Neural cell (in vitro differentiated cells): ENCODE measurements around the gene GOLGA3.

Source experiments
- CTCF ChIP-seq: fragments of 450-650 bp; IDR thresholded peaks from 2 replicates; pipeline ENCODE4 v1.5.1; 2014; ENCODE audit warnings: antibody characterized with exemption, mild to moderate bottlenecking, moderate library complexity; ENCODE audit not compliant: poor library complexity, severe bottlenecking
- EP300 ChIP-seq: fragments of 450-650 bp; conservative IDR thresholded peaks from 2 replicates; pipeline ENCODE4 v1.6.1; 2014; ENCODE audit warnings: antibody characterized with exemption, mild to moderate bottlenecking, moderate library complexity; ENCODE audit not compliant: poor library complexity, severe bottlenecking
- EZH2 ChIP-seq: fragments of 200-600, 300-800 bp; shearing (Covaris generic), sonication (generic); IDR thresholded peaks from 2 replicates; pipeline ENCODE4 v1.6.1; 2014; ENCODE audit warnings: antibody characterized with exemption, low read length, borderline replicate concordance, mild to moderate bottlenecking; ENCODE audit not compliant: insufficient read depth, poor library complexity, severe bottlenecking
- MXI1 ChIP-seq: fragments of 450-650 bp; conservative IDR thresholded peaks from 2 replicates; pipeline ENCODE4 v1.6.1; 2014; ENCODE audit warnings: antibody characterized with exemption, mild to moderate bottlenecking; ENCODE audit not compliant: poor library complexity, severe bottlenecking
- POLR2AphosphoS5 ChIP-seq: IDR thresholded peaks from 2 replicates; pipeline ENCODE4 v1.6.1; 2012
- RAD21 ChIP-seq: fragments of 450-650 bp; conservative IDR thresholded peaks from 2 replicates; pipeline ENCODE4 v1.6.1; 2014; ENCODE audit warnings: antibody characterized with exemption, mild to moderate bottlenecking, moderate library complexity
- REST ChIP-seq: IDR thresholded peaks from 2 replicates; pipeline ENCODE4 v1.6.1; 2012; ENCODE audit warnings: borderline replicate concordance
- SMC3 ChIP-seq: fragments of 450-650 bp; conservative IDR thresholded peaks from 2 replicates; pipeline ENCODE4 v1.6.1; 2014; ENCODE audit warnings: antibody characterized with exemption, mild to moderate bottlenecking, moderate library complexity; ENCODE audit not compliant: poor library complexity
- TAF1 ChIP-seq: IDR thresholded peaks from 2 replicates; pipeline ENCODE4 v1.6.1; 2012; ENCODE audit warnings: low read depth

- TF ChIP-seq CTCF (no peak), EP300 (no peak), RAD21 (no peak), POLR2AphosphoS5 (no peak), REST (no peak), EZH2 (no peak), TAF1 (no peak), SMC3 (no peak), MXI1 (no peak)
Observed at GRCh38 chr12:132783917-132784531, 44.6 kb downstream of the GOLGA3 start.
